ENCODE data around the gene CCDC136.

Gene CCDC136

DNA sequence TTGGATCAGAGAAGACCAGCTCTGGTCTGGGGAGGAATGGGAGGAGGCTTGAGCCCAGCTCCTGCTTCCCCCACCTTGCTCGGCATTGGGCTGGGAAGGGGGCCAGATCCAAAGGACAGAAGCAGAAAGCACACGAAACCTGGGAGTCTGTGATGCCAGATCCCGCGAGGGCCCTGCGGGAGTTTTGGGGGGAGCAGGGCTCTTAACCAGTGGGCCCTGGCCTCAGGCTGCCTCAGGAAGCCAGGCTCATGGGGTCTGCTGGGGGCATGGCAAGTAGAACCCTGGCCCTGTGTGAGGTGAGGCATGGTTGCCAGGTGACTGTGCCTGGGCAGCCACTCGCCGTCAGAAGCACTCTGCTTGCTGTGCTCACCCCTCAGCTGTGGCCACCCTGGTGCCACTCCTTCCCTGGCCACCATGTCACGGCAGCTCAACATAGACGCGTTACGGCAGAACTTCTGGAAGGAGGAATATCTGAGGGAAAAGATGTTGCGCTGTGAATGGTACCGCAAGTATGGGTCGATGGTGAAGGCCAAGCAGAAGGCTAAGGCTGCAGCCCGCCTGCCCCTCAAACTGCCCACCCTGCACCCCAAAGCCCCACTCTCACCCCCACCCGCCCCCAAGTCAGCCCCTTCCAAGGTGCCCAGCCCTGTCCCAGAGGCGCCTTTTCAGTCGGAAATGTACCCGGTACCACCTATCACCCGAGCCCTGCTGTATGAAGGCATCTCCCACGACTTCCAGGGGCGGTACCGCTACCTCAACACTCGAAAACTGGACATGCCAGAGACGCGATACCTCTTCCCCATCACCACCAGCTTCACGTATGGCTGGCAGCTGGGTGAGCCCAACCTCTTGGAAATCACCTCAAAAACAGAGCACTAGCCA, 74.5 kb downstream of the CCDC136 start:
- no peak overlapping the region for H3K9ac ChIP-seq (ENCODE audit: low read depth, low read length)
- no peak overlapping the region for H3K4me3 ChIP-seq (ENCODE audit: low read depth, low read length)
- H3K27me3 ChIP-seq (ENCODE audit: control insufficient read depth, insufficient read depth, low read length), result peaks cover 26% of the 10 kb centered on the region
- no peaks in the 10 kb centered on the region for H3K9me3 ChIP-seq (ENCODE audit: control insufficient read depth, insufficient read depth, low read length)
- H3K36me3 ChIP-seq (ENCODE audit: control insufficient read depth, insufficient read depth, low read length), result peaks cover 13% of the 10 kb centered on the region
- peaks cover 13% of the 10 kb centered on the region for H3K4me1 ChIP-seq (ENCODE audit: control insufficient read depth, insufficient read depth, low read length)

DNA sequence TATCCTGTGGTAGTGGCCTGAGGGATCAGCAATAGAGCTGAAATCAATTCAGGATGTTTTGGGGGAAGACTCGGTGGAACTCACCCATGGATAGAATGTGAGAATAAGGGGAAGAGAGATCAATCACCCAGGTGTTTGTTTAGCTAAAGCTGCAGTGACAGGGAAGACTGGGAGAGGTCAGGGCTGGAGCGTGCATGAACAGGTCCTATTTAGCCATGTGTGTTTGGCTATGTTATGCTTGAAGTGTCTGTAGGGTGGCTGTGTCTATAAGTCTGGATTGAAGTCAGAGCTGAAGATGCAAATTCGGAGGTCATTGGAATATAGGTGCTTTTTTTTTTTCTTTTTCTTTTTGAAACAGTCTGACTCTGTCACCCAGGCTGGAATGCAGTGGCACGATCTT, 75.5 kb downstream of the CCDC136 start:
- Histone ChIP-seq H3K9ac (ENCODE audit: low read depth, low read length) (no peak overlapping the region), H3K4me3 (ENCODE audit: low read depth, low read length) (no peak overlapping the region), H3K4me1 (ENCODE audit: control insufficient read depth, insufficient read depth, low read length) (peaks cover 13% of the 10 kb centered on the region), H3K36me3 (ENCODE audit: control insufficient read depth, insufficient read depth, low read length) (peaks cover 13% of the 10 kb centered on the region), H3K27me3 (ENCODE audit: control insufficient read depth, insufficient read depth, low read length) (peaks cover 26% of the 10 kb centered on the region), H3K9me3 (ENCODE audit: control insufficient read depth, insufficient read depth, low read length) (no peaks in the 10 kb centered on the region)

DNA sequence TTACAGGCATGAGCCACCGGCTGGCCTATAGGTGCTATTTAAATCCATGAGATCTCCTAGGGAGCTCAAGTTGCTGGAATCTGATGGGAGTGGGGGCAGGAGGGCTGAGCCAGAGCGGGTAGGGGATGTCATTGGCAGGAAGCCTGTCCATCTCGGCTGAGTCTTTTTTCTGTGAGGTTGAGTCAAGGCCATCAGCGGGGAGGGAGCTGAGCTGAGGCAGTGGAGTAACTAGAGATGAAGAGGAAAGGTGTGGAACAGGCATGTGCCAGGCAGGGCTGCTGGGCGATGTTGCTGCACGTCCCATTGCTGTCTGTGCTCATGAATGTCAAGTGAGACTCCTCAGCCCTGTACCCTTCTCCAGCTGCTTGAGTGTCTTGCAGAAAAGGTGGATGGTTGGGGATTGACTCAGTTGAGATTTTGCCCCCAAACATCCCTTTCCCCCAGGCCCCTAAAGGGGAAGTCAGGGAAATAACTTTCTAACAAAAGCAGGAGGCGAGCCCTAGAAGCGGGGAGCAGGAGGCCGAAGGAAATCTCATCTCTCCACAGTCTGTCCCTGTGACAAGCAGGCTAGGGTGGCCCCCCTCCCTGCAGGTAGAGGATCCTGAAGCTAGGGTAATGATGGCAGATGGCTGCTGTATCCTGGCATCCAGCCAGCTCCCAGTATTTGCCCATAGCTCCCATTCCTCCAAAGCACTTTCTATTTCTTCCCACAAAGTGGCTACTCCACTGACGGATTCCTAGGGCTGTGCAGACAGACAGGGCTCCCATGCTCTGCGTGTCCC, 76.3 kb downstream of the CCDC136 start:
- H3K4me1 ChIP-seq (ENCODE audit: control insufficient read depth, insufficient read depth, low read length), result peaks cover 13% of the 10 kb centered on the region
- peak overlapping the region; percentile 55 for H3K4me3 ChIP-seq (ENCODE audit: low read depth, low read length)

DNA sequence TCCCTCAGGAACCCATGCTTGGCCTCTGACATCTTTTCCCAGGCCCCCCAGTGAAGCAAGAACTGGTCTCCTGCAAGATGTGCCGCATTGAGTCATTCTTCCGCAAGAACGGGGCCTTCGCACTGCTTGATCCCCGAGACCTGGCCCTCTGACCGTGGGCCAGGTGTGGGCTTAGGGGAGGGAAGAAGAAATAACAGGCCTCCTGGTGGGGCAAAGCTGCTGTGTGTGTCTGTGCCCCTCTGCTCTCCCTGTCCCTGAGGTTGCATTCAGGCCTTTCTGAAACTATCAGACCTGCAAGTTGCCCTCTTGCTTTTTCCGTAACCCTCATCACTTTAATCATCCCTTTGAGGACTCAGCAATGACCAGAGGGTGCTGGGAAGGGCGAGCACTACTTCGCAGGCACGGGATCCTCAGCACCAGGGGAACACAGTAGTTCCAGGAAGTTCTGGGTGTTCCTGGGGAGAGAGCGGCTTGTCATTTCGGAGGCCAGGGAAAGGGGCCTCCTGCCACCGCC, 76.9 kb downstream of the CCDC136 start:
- H3K36me3 ChIP-seq (ENCODE audit: control insufficient read depth, insufficient read depth, low read length), result peaks cover 13% of the 10 kb centered on the region
- no peaks in the 10 kb centered on the region for H3K9me3 ChIP-seq (ENCODE audit: control insufficient read depth, insufficient read depth, low read length)
- peak overlapping the region; percentile 55 for H3K4me3 ChIP-seq (ENCODE audit: low read depth, low read length)
- H3K27me3 ChIP-seq (ENCODE audit: control insufficient read depth, insufficient read depth, low read length), result peaks cover 26% of the 10 kb centered on the region
- H3K4me1 ChIP-seq (ENCODE audit: control insufficient read depth, insufficient read depth, low read length), result peaks cover 12% of the 10 kb centered on the region
- H3K9ac ChIP-seq (ENCODE audit: low read depth, low read length), result peak overlapping the region; percentile 60

More for the DNA sequence above, 76.3 kb downstream of the CCDC136 start:
- Histone ChIP-seq H3K9ac (ENCODE audit: low read depth, low read length) (no peak overlapping the region), H3K27me3 (ENCODE audit: control insufficient read depth, insufficient read depth, low read length) (peaks cover 26% of the 10 kb centered on the region), H3K9me3 (ENCODE audit: control insufficient read depth, insufficient read depth, low read length) (no peaks in the 10 kb centered on the region), H3K36me3 (ENCODE audit: control insufficient read depth, insufficient read depth, low read length) (peaks cover 13% of the 10 kb centered on the region)

DNA sequence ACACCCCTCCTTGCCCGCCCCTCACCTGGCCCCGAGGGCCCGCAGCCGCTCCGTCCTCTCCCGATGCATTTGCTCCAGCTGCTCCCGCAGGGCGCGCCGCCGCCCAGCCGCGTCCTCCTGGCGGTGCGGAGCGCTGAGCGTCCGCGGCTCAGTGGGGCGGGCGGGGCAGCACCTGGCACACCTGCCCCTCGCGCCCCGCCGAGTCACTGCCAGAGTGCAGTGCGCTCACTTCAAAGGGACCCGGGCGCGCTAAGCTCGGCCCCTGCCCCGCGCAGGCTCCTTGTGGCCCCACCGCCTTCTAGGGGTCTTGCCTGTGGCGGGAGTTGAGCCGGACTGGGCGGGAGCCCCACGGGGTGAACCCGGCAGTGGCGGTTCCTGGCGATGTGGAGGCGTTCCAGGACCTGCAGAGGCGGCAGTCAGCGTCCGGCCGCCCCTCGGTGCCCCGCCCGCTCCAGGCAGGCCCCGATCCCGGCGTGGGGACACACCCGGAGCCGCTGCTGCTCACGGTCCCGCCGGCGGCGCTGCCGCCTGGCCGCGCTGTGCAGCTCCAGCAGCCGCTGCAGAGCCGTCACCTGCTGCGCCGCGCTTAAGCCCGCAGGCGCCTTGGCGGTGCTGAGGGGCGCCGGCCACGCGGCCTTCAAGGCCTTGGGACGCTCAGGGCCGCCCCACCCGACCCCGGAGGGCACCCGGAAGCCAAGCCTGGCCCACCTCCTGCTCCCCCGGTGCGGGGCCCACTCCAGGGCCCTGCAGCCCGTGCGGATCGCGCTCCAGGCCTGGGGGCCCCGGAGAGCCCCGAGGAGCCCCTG, 77.6 kb downstream of the CCDC136 start:
- peaks cover 13% of the 10 kb centered on the region for H3K36me3 ChIP-seq (ENCODE audit: control insufficient read depth, insufficient read depth, low read length)
- H3K4me3 ChIP-seq (ENCODE audit: low read depth, low read length), result peak overlapping the region; percentile 55
- H3K9ac ChIP-seq (ENCODE audit: low read depth, low read length), result peak overlapping the region; percentile 60
- H3K9me3 ChIP-seq (ENCODE audit: control insufficient read depth, insufficient read depth, low read length), result no peaks in the 10 kb centered on the region
- H3K4me1 ChIP-seq (ENCODE audit: control insufficient read depth, insufficient read depth, low read length), result peaks cover 9% of the 10 kb centered on the region
- H3K27me3 ChIP-seq (ENCODE audit: control insufficient read depth, insufficient read depth, low read length), result peaks cover 26% of the 10 kb centered on the region

DNA sequence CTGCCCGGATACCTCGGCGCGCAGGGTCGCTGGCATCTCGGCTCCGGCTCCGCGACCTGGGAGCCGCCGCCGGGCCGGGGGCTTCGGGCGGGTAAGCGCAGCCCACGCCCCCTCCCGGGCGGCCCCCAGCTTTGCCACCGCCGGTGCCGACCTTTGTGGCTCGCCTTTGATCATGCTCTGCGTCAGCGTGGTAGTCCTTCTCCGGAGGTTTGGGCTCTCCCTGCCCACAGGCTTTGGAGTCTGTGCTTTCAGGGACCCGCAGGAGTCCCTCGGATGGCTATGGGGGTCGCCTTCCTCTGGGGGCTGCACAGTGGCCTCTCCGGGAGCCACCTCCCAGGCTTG, 78.1 kb downstream of the CCDC136 start:
- Histone ChIP-seq H3K9ac (ENCODE audit: low read depth, low read length) (peak overlapping the region; percentile 60), H3K9me3 (ENCODE audit: control insufficient read depth, insufficient read depth, low read length) (no peaks in the 10 kb centered on the region), H3K4me3 (ENCODE audit: low read depth, low read length) (peak overlapping the region; percentile 55), H3K36me3 (ENCODE audit: control insufficient read depth, insufficient read depth, low read length) (peaks cover 11% of the 10 kb centered on the region), H3K4me1 (ENCODE audit: control insufficient read depth, insufficient read depth, low read length) (peaks cover 9% of the 10 kb centered on the region), H3K27me3 (ENCODE audit: control insufficient read depth, insufficient read depth, low read length) (peaks cover 26% of the 10 kb centered on the region)

DNA sequence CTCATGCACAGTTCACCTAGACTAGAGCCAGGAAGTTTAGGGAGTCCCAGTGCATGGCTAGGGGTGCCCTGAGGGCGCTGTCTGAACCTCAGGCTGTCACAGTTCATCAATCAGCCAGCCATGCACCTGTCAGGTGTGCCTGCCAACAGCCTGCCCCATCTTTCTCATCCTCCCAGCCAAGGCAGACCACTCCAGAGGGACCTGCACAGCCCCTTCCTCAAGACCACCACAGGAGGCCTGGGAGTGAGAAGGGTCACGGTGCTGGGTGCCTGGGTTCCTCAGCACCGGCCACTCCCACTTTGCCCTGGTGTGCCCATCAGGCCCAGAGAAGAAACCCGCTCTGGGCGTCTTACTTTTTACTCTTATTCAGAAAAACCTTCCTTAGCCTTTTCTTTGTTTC, 79.3 kb downstream of the CCDC136 start:
- no peak overlapping the region for H3K9ac ChIP-seq (ENCODE audit: low read depth, low read length)
- peaks cover 9% of the 10 kb centered on the region for H3K4me1 ChIP-seq (ENCODE audit: control insufficient read depth, insufficient read depth, low read length)
- H3K36me3 ChIP-seq (ENCODE audit: control insufficient read depth, insufficient read depth, low read length), result peaks cover 1% of the 10 kb centered on the region
- no peaks in the 10 kb centered on the region for H3K9me3 ChIP-seq (ENCODE audit: control insufficient read depth, insufficient read depth, low read length)
- H3K4me3 ChIP-seq (ENCODE audit: low read depth, low read length), result no peak overlapping the region
- peaks cover 26% of the 10 kb centered on the region for H3K27me3 ChIP-seq (ENCODE audit: control insufficient read depth, insufficient read depth, low read length)

Measured in iPS-15b (cell line).